Stimulated activated naive CD8-positive, alpha-beta T cell treated with anti-CD3 and anti-CD28 coated beads, Interleukin-15, amount 100 ng/mL, for 72 hours (primary cell): ENCODE measurements around the gene PIGC.

ENCODE experiments used
- ATAC-seq: fragments of 150-1000 bp; cut with Tn5 transposase; 2 replicates; pipeline ENCODE4 v1.10.0; 2021; ENCODE audit warnings: mild to moderate bottlenecking, moderate library complexity
- DNase-seq, 2 donors: peaks; one replicate each; pipeline ENCODE4 v3.0.0; 2021 to 2022
- H3K27ac Mint-ChIP-seq, 2 donors: one replicate each; pipeline ENCODE4 v1.8.0; 2022; ENCODE audit warnings: mild to moderate bottlenecking in 2 of 2, mixed read lengths in 2 of 2, moderate library complexity in 2 of 2
- H3K27me3 Mint-ChIP-seq: one replicate; pipeline ENCODE4 v1.8.0; 2022; ENCODE audit warnings: mixed read lengths
- H3K4me1 Mint-ChIP-seq: one replicate; pipeline ENCODE4 v1.8.0; 2022; ENCODE audit warnings: mild to moderate bottlenecking, mixed read lengths
- H3K4me3 Mint-ChIP-seq, 2 donors: one replicate each; pipeline ENCODE4 v1.8.0; 2022; ENCODE audit warnings: mild to moderate bottlenecking in 2 of 2, mixed read lengths in 2 of 2, moderate library complexity in 1 of 2
- H3K9me3 Mint-ChIP-seq, 2 donors: one replicate each; pipeline ENCODE4 v1.8.0; 2022; ENCODE audit warnings: mixed read lengths in 2 of 2

PIGC gene

DNA sequence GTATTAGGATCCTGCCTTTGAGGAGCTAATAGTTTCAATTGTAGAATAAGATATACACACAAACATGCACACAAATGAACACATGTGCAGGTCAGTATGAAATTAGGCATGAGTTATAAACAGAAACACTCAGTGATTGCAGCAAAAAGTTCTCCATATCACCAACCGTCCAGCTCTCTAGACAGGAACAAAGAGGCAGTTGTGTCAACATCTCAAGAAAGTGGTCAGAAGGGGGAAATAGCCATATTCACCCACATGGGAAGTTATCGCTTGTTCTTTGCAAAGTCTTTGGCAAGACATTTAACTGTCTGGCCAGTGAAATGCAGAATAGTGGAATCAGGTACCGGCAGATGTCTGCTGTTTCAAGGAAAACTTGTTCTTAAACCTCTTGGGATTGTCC is 29.4 kb upstream of the PIGC start:
- H3K4me3 Mint-ChIP-seq, result no peak overlapping the region
- peaks cover 6% of the 10 kb centered on the region for H3K27me3 Mint-ChIP-seq
- no peak for ATAC-seq
- no peak overlapping the region for H3K27ac Mint-ChIP-seq
- peaks cover 5% of the 10 kb centered on the region for H3K4me1 Mint-ChIP-seq
- no peaks in the 10 kb centered on the region for H3K9me3 Mint-ChIP-seq
- no peak for DNase-seq

DNA sequence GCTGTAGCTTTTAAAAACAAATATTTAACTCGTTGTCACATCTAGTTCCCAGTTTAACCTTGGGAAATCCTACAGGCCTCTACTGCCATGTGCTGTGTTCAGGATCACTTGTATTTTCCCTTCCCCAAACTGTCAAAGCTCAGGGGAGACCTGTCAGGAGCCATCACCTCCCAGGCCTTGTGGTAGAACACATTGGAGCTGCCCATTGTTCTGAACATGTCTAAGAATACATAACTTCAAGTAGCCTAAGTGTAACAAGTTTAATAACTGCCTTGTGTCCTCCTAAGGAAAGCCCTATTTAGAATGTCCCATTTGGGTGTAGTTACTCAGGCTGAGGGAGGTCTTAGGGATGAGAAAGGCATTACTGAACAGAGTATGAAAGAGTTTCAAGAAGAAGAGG is 28.6 kb upstream of the PIGC start:
- no peaks in the 10 kb centered on the region for H3K9me3 Mint-ChIP-seq
- DNase-seq (no peak), ATAC-seq (no peak)
- H3K27me3 Mint-ChIP-seq, result peaks cover 1% of the 10 kb centered on the region
- H3K4me3 Mint-ChIP-seq, result no peak overlapping the region
- no peak overlapping the region for H3K27ac Mint-ChIP-seq
- peaks cover under 1% of the 10 kb centered on the region for H3K4me1 Mint-ChIP-seq

DNA sequence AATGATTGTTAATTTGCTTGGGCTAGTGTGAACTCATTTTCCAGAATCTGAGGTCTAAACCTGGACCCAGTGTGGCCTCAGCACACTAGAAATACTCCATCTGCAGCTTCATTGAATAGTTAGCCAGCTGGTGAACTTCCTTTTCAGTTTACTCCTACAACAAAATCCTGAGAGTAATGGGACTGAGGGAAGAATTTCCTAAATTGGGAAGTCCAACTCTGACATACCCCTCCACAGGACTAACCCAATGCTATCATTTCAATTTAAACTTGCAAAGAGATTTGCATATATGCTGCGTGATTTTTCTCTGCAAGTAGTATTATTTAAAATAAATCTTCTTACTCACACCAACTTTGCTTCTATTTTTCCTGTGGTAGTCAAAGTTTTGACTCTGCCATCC is 27.8 kb upstream of the PIGC start:
- no peaks in the 10 kb centered on the region for H3K27me3 Mint-ChIP-seq
- no peak overlapping the region for H3K4me3 Mint-ChIP-seq
- H3K27ac Mint-ChIP-seq, result no peak overlapping the region
- ATAC-seq (no peak), DNase-seq (no peak)
- H3K4me1 Mint-ChIP-seq, result no peaks in the 10 kb centered on the region
- H3K9me3 Mint-ChIP-seq, result no peaks in the 10 kb centered on the region

DNA sequence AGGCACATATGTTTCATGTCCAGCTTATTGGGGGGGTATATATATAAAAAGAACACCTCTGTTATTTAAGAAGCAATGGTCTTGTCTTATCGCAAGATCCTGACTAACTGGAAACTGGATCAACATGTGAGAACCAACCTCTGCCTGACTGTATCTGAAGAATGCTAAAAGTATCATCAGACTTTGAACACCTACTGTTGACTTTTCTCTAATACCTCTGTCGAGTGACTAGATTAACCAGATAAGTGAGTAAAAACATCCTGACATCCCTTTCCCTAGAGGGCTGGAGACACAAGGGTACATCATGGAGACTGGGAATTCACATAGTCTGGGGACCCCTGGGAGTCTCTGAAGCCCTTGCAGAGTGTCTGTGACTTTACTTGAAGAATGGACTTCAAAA is 26.3 kb upstream of the PIGC start:
- no peaks in the 10 kb centered on the region for H3K27me3 Mint-ChIP-seq
- no peak for DNase-seq
- no peak overlapping the region for H3K27ac Mint-ChIP-seq
- no peak for ATAC-seq
- no peaks in the 10 kb centered on the region for H3K9me3 Mint-ChIP-seq
- H3K4me1 Mint-ChIP-seq, result no peaks in the 10 kb centered on the region
- no peak overlapping the region for H3K4me3 Mint-ChIP-seq

DNA sequence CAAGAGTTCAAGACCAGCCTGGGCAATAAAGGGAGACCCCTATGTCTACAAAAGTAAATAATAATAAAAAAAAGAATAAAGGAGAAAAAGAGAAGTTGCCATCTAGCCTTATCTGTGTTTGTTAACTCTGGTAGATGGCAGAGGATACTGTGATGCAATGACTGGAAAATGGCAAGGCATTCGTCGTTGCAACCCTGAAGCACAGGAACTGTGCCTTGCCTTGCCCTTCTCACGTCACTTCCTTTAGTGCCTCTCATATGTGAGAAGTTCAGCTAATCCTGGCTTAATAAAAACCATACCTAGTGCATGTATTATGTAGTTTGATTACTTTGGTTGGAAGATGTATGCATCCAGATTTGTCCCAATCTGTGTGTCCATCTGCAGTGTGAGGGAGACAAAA is 25.8 kb upstream of the PIGC start:
- DNase-seq, result no peak
- H3K27ac Mint-ChIP-seq, result no peak overlapping the region
- H3K4me1 Mint-ChIP-seq, result no peaks in the 10 kb centered on the region
- ATAC-seq, result no peak
- H3K27me3 Mint-ChIP-seq, result no peaks in the 10 kb centered on the region
- H3K4me3 Mint-ChIP-seq, result no peak overlapping the region
- no peaks in the 10 kb centered on the region for H3K9me3 Mint-ChIP-seq

DNA sequence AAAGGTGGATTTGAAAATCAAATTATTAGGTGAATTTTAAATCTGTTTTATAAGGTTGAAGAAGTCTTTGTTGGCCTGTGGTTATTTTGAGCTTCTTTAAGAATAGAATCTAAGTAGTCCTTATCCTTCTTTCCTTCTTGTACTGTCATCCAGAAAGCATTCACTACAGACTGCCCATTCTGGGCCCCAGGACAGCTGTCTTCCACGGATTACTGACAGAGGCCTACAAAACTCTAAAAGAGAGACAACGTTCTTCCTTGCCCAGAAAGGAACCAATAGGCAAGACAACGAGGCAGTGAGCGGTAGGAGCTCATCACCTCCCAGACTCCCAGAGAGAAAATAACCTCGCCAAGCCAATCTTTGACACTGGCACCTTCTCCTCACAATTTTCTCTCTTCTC is 24.4 kb upstream of the PIGC start:
- Mint-ChIP-seq H3K4me1 (no peaks in the 10 kb centered on the region), H3K27me3 (no peaks in the 10 kb centered on the region), H3K4me3 (no peak overlapping the region), H3K9me3 (no peaks in the 10 kb centered on the region), H3K27ac (no peak overlapping the region)
- ATAC-seq (no peak), DNase-seq (no peak)

DNA sequence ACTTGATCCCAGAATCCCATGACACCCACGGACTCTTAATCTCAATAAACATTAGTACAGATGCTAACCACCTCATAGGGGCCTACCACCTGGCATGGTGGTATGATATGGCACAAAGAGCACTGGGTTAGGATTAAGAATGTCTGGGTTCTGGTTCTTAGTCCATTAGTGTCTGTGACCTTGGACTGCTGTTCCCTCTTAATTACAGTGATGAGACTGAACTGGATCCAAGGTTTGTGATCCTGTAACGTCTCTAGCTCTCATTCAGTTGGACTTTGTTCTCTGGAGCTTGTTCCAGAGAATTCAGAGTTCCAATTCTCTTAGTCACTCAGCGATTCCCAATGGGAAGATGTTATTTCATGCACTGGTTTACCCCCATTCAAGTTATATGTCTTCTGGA is 23.6 kb upstream of the PIGC start:
- H3K4me1 Mint-ChIP-seq, result no peaks in the 10 kb centered on the region
- no peaks in the 10 kb centered on the region for H3K9me3 Mint-ChIP-seq
- no peak overlapping the region for H3K4me3 Mint-ChIP-seq
- no peak for ATAC-seq
- H3K27me3 Mint-ChIP-seq, result no peaks in the 10 kb centered on the region
- H3K27ac Mint-ChIP-seq, result no peak overlapping the region
- no peak for DNase-seq

DNA sequence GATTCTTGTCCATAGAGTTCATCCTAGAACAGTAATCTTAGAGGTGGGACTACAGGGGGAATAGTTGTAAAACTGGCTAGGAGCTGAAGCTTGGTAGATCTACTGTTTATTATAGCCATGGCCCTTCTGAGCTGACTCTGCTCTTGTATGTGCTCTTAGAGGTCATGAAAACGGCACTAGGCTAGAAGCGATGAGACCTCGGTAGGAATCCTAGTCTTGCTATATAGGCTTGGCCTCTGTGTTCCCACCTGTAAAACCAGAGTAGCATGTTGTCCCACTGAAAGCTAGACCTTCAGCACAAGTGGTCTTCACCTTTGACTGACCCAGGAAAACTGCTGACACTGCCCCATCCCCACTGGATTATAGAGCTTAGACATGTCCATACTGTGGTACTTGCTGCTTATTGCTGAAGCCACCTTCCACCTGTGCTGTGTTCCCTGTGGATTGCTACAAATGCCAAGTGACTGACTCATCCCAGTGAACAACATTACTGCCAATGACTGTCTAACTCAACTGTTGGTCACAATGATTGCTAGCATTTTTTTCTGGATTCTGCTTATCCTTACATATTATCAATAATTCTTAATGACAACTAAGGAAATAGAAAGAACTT is 23.0 kb upstream of the PIGC start:
- H3K9me3 Mint-ChIP-seq, result no peaks in the 10 kb centered on the region
- no peaks in the 10 kb centered on the region for H3K27me3 Mint-ChIP-seq
- no peak for ATAC-seq
- H3K4me3 Mint-ChIP-seq, result no peak overlapping the region
- no peak for DNase-seq
- no peaks in the 10 kb centered on the region for H3K4me1 Mint-ChIP-seq
- H3K27ac Mint-ChIP-seq, result no peak overlapping the region

DNA sequence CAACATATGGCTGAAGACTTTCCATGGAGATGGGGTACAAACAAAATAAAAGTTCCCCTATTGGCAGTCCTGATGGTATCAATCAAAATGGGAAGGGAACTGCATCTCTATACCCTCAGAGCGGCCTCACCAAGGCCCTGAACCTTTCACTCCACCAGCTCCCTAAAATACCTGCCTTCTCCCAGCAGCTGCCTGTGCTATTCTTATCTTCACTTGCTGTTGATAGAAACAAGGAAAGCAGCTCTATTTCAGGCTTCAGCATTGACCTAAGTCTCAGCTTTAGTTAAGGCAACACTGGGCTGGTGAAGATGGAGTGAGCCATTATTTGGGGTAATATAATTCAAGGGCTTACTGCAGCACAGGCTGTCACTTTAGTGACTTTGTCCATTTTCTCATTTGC is 21.7 kb upstream of the PIGC start:
- no peak overlapping the region for H3K4me3 Mint-ChIP-seq
- no peak overlapping the region for H3K27ac Mint-ChIP-seq
- no peaks in the 10 kb centered on the region for H3K9me3 Mint-ChIP-seq
- H3K4me1 Mint-ChIP-seq, result no peaks in the 10 kb centered on the region
- ATAC-seq, result no peak
- H3K27me3 Mint-ChIP-seq, result no peaks in the 10 kb centered on the region
- no peak for DNase-seq

DNA sequence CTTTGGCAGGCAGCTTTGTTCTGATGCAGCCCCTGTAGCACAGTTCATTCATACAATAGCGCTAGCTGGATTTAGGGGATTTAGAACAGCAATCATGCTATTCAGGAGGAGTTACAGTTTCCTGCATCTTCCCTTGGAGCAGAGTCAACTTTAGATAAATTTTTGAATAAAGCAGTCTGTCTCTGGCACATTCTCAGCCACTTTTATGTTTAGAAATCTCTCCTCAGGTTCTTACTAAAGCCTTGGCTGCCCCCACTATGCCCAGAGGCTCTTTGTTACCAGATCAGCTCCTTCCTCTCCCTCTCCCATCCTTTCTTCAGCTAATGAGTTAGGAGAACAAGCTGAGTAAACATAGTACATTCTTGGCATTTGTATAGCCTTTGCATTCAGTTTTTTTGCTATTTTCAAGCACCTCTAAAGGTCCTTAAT is 17.0 kb upstream of the PIGC start:
- no peak for ATAC-seq
- H3K4me3 Mint-ChIP-seq, result no peak overlapping the region
- no peak overlapping the region for H3K27ac Mint-ChIP-seq
- no peaks in the 10 kb centered on the region for H3K27me3 Mint-ChIP-seq
- no peaks in the 10 kb centered on the region for H3K9me3 Mint-ChIP-seq
- no peak for DNase-seq
- H3K4me1 Mint-ChIP-seq, result no peaks in the 10 kb centered on the region

DNA sequence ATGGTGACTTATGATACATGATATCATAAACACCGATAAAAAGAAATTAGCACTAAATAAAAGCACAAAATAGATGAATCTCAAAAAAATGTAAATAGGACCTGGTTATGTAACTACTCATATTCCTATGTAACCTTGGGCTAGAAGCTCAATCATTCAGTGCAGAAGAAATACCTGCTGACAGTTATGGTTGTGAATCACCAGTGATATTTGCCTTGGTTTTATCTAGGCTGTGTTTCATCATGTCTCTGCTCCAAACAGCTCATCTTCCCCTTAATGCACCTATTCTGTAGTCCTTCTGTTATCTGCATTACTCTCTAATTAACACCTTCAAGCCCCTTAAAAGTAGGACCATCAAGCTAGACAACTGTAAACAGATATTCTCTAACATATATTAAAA is 16.3 kb upstream of the PIGC start:
- DNase-seq, result no peak
- H3K4me3 Mint-ChIP-seq, result no peak overlapping the region
- no peak for ATAC-seq
- H3K27me3 Mint-ChIP-seq, result no peaks in the 10 kb centered on the region
- no peak overlapping the region for H3K27ac Mint-ChIP-seq
- H3K9me3 Mint-ChIP-seq, result no peaks in the 10 kb centered on the region
- no peaks in the 10 kb centered on the region for H3K4me1 Mint-ChIP-seq

DNA sequence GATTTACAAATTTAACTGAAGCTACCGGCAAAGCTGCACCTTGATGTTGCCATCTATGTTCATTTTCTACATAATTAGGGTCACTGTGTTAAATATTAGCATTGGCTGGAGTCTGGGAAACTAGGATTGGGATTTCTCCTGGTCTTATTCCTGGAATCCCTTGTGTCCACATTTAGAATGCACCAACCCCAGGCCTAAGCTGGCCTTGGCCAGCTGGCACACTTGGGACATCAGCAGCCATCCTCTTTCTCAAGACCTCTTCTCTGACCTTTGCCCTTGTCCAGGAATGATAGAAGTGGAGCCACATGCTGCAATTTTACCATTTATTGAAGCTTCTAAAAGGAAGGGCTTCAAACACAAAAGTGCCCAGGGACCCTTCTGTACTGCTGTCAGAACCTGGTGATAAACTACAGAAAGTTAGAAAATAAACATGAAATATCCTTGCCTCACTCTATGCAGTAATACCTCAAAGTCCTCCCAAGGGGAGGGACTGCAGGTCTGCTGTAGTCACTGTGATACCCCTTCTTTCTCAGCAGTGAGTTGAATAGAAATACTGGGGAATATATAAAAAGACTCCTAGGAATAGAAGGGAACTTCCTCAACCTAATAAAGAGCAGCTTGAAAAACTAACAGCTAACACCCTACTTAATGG is 13.7 kb upstream of the PIGC start:
- Mint-ChIP-seq H3K27ac (no peak overlapping the region), H3K4me3 (no peak overlapping the region), H3K27me3 (no peaks in the 10 kb centered on the region), H3K4me1 (peaks cover 6% of the 10 kb centered on the region), H3K9me3 (no peaks in the 10 kb centered on the region)
- DNase-seq (no peak), ATAC-seq (no peak)

DNA sequence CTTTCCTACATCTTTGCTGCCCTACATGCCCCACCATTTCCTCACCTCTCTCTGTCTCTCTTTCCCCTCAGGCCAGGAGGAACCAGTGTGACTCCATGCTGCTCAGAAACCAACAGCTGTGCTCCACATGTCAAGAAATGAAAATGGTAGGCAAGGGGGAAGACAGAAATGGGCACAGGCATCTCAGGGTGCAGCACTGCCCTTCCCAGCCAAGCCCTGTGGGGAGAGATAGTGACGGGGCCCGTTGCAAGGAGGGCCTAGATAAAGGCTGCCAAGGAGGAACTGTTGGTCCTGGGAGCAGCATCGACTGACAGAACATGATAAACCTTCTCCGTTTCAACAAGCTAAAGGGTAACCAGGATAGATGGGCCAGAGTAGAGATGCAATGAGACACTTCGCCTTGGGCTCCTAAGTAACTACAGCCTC is 12.5 kb upstream of the PIGC start:
- Mint-ChIP-seq H3K9me3 (no peaks in the 10 kb centered on the region), H3K27me3 (no peaks in the 10 kb centered on the region), H3K4me3 (no peak overlapping the region), H3K27ac (no peak overlapping the region), H3K4me1 (peaks cover 6% of the 10 kb centered on the region)
- ATAC-seq, result no peak
- no peak for DNase-seq

DNA sequence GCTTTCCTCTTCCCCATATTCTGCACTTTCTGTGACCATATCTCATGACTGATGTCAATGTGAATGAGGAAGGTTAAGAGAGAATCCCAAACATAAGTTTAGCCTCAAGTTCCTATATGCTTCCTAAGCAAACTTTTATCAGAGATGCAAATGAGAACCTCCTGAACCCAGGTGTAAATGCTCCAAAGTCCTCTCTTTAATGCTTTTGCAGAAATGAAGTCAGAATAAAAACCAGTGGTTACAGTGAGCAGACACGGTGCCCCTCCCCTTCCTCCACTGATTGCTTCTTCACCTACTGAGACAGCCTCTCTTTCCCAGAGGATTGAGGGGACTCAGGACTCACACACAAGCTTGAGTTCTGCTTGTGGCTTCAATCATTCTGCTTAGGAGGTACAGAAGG is 11.6 kb upstream of the PIGC start:
- Mint-ChIP-seq H3K27ac (peak overlapping the region in 1 of 2 donors; percentile 66), H3K4me3 (no peak overlapping the region), H3K9me3 (no peaks in the 10 kb centered on the region), H3K27me3 (no peaks in the 10 kb centered on the region), H3K4me1 (peaks cover 13% of the 10 kb centered on the region)
- DNase-seq (no peak), ATAC-seq (no peak)

DNA sequence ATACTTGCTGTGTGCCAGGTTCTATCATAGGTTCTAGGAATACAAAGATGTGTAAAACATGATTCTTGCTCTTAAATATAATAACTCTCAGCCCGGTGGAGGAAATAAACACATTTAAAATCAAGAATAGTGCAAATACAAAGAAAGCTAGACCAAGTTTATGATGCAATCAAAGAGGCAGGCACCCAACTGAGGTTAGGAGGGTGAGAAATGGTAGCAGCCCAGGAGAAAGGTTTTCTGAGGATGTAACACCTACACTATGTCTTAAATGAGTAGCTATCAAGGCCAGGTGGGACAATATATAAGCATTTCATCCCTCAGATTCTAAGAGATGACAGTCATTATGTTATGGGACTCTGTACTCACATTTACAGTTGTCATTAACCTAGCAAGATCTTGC is 9.7 kb upstream of the PIGC start:
- peak overlapping the region in 1 of 2 donors; percentile 2 for H3K4me3 Mint-ChIP-seq
- ATAC-seq (peak; percentile 62), DNase-seq (no peak)
- peaks cover 26% of the 10 kb centered on the region for H3K4me1 Mint-ChIP-seq
- peak overlapping the region in 1 of 2 donors; percentile 42 for H3K27ac Mint-ChIP-seq
- no peaks in the 10 kb centered on the region for H3K27me3 Mint-ChIP-seq
- no peaks in the 10 kb centered on the region for H3K9me3 Mint-ChIP-seq

DNA sequence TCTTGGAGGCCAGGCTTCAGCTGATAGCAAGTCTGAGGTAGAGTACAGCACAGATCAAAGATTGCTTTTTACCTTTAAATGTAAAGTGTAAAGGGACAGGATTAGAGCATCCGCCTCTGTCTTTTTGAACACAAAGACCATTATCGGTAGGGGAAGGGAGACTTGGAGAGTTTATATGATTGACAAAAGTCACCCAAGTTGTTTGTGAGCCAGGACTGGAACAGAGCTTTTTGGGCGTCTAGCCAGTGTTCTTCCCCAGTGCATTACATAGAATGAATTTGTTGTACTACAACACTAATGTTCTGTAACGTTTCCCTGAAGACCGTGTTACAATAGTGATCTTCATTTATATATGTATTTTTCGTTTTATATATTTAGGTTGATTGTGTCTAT is 9.3 kb upstream of the PIGC start:
- Mint-ChIP-seq H3K27me3 (no peaks in the 10 kb centered on the region), H3K4me1 (peaks cover 26% of the 10 kb centered on the region), H3K4me3 (no peak overlapping the region), H3K27ac (no peak overlapping the region), H3K9me3 (no peaks in the 10 kb centered on the region)
- no peak for ATAC-seq
- DNase-seq, result no peak

DNA sequence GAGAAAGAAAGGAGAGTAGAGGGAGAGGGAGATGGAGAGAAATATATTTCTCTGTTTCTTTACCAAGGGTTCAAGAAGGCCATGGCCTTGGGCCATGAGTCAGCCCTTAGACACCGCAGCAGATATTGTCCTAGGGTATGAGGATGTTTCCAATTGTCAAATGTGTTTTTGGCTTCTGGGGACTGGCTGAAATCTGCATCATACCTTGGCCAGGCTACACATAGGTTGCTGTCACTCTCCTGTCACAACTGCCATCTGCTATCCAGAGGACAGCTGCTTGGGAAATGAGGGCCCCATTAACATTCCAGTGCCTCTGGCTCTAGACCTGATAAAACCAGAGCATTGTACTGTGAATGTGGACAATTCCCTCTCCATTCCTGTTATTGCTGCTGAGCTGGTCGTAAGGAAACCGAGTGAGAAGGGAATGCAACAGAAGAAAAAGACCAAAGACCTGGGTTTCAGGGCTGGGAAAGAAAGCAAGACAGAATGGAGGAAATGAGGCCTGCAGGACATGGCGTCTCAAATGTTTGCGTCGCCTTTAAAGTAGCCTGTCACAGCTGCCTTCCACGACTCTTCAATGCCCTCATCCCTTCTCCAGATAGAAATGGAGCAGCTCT is 8.8 kb upstream of the PIGC start:
- H3K27me3 Mint-ChIP-seq, result no peaks in the 10 kb centered on the region
- DNase-seq (no peak), ATAC-seq (no peak)
- peaks cover 26% of the 10 kb centered on the region for H3K4me1 Mint-ChIP-seq
- no peak overlapping the region for H3K4me3 Mint-ChIP-seq
- H3K27ac Mint-ChIP-seq, result no peak overlapping the region
- no peaks in the 10 kb centered on the region for H3K9me3 Mint-ChIP-seq
